ENCODE measurements around the gene ABLIM1.

Gene ABLIM1

GRCh38 chr10:114575417-114576131 lies 82.5 kb downstream of the ABLIM1 start:
- no peak for DNase-seq

DNA sequence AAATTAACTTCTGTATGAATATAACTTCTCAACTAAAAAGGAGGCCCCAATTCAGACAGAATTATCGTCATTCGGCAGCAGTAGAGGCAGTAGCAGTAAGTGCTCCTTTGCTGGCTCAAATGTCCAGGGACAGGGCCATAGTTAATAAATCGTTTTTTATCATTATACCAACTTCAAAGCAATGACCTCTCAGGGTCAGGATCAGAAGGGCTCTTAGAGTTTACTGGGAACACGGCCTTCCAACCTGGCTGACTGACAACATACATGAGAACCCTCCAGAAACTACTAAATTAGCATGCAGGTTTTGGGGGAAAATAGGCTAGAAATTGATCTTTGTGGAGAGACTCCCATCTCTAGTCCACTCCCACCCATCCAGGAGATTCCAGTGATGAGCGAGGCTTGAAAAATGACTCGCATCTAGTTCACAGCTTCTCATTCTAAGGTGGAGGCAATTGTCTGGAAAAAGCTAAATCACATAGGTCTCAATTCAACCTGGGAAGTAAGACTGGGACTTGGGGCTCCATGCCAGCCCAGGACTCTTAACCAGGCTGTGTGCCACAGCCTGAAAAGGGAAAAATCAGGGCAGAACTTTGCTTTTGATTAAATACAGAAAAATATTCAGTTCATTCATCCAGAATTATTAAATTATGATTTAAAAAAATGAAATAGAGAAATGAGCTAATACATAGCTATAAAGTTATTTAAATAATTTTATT lies 84.6 kb downstream of the ABLIM1 start:
- no peak for DNase-seq

GRCh38 chr10:114571316-114571999 lies 86.6 kb downstream of the ABLIM1 start:
- DNase-seq = no peak

DNA sequence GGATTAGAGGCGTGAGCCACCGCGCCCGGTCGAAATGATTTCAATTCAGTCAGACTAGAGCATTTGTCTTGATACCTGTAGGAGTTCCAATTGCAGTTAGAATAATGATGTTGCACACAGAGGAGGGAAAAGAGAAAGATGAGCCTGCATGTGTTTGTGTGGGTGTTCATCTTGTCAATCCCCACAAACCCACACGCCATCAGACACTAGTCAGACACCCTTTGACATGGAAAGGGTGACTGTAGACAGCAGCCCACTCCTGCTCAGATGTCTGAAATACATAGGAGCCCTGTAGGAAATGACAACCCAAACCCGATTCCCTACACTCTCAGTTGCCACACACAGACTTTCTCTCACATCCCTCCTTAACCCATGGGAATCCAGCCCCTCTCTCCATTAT lies 92.0 kb downstream of the ABLIM1 start:
- no peak for DNase-seq

DNA sequence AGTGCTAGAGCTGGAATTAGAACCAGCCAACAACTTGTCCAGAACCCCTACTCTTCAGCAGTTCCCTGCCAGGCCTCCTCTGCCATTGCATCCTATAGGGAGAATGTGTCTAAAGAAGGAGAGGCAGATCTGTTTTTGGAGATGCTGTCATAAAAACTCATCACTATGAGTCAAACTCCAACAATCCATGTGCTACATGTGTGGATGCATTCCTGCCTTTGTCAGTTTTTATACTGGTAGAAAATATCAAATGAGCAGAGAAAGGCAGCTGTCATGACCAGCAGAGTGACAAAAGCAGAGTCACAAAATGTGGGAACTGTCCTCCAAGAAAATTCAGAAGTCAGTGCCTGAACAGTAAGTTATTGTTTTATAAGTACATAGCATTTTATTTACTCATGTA lies 93.0 kb downstream of the ABLIM1 start:
- no peak for DNase-seq

DNA sequence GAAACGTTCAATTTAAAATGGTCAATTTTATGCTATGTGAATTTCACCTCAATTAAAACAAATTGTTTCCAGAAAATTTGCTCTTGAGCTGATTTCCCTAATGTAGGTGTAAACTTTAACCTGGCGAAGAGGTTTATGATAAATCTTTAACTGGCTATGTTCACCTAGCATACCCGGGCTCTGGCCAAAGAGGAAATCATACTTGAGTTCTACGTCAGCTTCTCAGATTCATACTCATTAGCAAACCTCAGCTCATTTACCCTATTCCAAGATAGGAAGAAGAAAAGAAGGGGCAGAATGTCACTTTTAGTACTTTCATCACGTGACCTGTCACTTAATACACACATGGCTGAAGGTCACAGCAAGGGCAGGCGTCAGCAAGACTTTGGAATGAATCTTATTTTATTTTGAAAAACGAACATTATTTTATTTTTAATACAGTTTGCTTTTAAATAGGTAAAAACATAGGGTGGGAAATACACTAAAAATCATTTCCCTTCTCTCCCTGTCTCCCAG lies 97.0 kb downstream of the ABLIM1 start:
- DNase-seq = no peak

- DNase-seq = no peak
These were observed 97.9 kb downstream of the ABLIM1 start for GRCh38 chr10:114560144-114560543.

DNA sequence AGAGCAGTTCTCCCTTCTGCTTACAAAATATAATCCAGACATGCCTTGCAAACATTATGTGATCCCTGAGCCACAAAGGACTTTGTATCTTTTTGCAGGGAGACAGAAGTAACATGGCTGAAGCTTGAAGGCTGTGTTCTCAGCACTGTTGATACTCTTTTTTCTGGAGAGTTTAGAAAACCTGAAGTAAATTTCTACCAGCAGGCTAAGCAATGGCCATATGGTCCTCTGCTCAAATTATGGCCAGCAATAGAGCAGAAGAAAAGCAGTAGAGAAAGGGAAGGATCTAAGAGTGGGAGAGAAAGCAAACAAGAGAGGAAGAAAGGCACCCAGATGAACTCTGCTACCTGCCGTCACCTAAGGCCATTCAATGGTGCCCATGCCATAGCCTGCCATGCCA lies 98.4 kb downstream of the ABLIM1 start:
- no peak for DNase-seq

- no peak for DNase-seq
These were observed 100.2 kb downstream of the ABLIM1 start for GRCh38 chr10:114557854-114558253.

DNA sequence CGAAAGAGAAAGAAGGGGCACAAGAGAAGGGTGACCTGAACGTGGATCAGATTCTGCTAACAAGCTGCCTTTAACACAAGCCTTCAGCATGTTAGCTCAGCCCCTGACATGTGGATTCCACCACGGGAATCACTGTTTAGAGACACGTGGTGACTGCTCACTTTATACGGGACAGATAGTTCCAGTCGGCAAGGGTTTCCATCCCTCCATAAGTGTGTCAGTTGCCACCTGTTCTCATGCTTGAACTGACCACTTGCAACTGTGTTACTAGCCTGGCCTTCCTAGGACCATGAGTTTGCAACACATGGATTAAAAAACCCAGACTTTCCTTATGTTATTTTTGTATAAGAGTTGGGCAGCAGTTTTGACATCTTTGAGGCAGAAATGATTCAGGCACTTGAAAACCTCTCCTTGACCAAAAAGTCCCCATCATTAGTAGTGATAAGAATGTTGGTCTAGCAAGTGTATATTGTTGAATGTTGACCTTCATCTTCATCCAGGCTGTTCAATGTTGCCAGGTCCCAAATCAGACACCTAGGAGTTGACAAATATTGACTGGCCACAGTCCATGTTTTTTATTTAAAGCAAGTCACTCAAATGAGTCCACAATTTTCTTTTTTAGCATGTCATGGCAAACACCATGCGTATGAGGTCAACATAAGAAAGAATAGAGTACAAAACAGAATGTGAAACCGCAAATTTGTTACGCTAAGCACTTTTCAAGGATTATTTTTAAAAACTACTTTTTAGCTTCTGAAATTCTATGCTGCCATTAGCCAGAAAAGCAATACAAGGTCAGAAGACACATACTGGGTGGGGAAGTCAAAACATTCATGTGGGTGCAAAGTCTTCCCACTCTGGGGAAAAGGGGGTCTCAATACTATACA lies 101.6 kb downstream of the ABLIM1 start:
- DNase-seq = no peak

GRCh38 chr10:114553436-114553835 lies 104.6 kb downstream of the ABLIM1 start:
- no peak for DNase-seq

DNA sequence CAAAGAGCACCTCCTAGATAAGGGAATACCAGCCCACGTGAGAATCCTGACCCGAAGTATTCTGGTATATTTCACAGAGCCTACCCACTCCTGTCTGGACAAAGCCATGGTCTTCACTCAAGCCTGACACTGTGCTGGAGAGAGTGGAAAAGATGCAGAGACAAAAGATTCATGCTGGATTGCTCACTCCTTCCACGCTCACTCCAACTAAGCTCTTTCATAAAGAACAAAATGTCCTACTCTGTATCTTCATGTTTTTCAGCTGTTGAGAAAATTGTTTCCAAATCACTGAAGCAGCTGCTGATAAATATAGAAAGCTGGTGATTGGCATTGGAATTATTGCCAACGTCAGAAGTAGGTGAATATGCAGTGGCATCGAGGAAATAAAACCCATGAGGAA lies 106.0 kb downstream of the ABLIM1 start:
- DNase-seq = no peak

- DNase-seq = no peak
These were observed 106.5 kb downstream of the ABLIM1 start for GRCh38 chr10:114551636-114551972.

DNA sequence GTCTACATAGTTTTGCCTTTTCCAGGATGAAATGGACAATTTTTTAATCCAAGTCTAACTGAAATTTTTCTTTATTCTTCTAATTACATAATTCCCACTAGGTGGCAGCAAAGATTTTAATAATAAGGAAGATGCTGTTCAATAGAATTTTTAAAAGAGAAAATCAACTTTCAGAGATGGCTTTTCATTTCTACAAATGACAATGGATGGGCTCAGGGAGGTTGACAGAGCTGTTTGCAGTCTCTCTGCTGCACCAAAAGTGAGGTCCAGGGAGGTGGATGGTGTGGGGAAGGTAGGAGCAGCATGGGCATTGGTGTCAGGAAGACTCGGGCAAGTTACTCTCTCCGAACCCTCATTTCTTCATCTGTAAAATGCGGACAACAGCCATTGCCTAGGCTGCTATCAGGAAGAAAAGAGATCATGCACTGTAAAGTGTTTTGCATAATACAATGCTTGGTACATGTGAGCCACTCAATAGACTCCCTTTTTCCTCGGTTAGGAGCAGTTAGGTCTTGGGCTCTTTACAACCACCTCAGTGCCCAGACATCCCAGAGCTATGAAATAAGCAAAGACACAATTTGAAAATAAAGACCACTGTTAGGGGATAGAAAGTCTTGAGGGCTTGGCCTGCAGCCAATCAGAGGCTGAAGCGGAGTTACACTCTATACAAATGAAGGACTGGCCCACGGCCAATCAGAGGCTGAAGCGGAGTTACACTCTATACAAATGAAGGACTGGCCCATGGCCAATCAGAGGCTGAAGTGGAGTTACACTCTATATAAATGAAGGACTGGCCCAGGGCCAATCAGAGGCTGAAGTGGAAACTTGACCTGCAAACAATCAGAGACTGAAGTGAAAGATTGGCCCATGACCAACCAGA lies 107.1 kb downstream of the ABLIM1 start:
- no peak for DNase-seq

DNA sequence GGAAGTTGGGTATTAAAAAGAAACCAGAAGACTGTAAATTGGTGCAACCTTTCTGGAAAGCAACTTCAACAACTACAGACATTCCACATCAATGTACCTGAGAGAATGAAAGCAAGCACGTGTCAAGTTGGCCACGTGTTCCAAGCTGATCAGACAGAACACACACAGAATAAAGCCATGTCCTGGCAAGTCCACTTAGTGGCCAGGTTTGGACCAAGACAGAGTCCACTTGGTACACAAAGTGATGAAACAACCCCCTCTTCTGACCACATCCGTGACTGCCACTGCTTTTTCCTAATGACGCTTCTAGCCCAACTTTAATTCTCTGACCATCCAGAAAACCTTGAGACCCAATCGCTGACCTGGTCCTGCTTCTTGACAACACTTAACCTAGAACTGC lies 109.4 kb downstream of the ABLIM1 start:
- DNase-seq = no peak

- no peak for DNase-seq
These were observed 110.6 kb downstream of the ABLIM1 start for GRCh38 chr10:114547514-114547913.

DNA sequence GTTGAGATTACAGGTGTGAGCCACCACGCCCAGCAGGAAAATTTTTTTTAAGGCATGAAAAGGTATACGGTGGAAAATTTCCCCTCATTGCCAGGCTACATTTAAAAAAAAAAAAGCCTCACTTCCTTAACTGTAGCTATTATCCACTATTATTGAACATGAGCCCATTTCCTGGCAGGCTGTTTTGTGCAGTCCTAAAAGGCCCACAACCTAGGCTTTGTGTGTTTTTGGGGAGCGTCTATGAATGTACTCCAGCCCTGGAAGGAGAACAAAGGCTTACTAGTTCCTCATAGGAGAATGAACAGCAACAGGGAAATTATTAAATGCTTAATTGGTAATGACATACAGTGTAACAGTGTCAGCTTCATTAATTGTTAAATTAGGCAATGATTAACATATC lies 111.0 kb downstream of the ABLIM1 start:
- DNase-seq = no peak

- DNase-seq = no peak
These were observed 112.3 kb downstream of the ABLIM1 start for GRCh38 chr10:114545819-114546218.

DNA sequence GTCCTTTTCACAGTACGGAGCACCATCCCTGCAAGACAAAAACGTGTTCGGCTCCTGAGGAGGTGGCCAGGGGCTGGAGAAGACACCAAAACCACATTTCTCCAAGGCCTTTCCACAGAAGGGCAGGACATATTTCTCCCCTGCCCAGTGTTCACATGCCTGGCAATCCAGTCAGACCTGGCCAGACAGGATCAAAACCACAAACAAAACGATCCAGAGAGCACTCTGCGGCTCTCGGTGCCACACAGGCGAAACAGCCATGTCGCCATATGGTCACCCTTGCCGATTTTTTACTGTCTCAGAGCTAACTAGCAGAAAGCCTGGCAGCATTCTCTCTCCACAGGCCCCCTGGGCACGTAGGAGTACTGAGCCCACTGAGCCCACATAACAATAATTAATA lies 113.0 kb downstream of the ABLIM1 start:
- no peak for DNase-seq

DNA sequence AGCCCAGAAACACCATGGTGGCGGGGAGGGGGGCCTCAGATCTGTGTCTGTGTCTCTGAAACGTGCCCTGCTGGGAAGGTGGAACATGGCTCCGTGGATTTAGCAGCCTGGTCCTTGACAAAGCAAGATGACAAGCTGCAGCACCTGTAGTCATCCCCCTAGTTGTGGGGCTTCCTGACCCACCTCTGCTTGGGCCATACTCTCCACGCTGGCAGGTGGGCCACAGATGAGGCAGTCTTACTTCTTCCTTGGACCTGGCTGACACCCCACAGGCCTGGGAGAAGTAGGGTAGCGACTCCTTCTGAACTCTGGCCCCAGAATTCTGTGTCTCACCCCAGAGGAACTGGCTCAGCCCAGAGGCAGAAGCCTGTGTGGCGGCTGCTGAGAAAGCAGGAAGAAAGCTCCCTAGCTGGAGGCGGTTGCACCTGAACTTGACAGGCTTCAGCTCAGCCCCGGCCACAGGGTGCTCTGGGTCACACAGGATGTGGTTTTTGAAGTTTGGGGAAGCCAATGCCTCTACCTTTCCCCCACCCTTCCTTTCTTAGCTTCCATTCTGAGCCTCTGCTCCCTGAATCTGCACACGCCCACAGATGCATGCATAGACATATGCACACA lies 113.9 kb downstream of the ABLIM1 start:
- peak; percentile 84 for DNase-seq

DNA sequence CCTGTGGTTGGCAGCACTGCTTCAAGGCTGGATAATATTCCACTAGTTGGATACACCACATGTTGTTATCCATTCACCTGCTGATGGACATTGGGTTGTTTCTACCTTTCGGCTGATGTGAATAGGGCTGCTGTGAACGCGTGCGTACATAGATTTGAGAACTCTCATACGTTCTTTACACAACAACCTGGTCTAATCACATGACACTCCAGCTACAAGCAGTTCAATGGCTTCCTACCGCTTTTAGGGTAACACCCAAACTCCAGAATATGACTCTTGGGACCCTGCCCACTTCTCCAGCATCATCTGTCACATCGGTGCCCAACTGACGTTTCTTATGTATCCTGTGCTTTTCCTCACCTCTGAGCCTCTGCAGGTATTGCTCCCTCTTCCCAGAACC lies 114.6 kb downstream of the ABLIM1 start:
- DNase-seq = no peak

Data from central memory CD4-positive, alpha-beta T cell (primary cell).